Activated CD8-positive, alpha-beta memory T cell treated with anti-CD3 and anti-CD28 coated beads for 4 hours (primary cell): Measurements from ENCODE around the gene MOB3B.

Source experiments
- DNase-seq, 2 donors: peaks; one replicate each; pipeline ENCODE4 v3.0.0-alpha.2; 2020; ENCODE audit warnings: low read depth in 2 of 2

The MOB3B gene

DNA sequence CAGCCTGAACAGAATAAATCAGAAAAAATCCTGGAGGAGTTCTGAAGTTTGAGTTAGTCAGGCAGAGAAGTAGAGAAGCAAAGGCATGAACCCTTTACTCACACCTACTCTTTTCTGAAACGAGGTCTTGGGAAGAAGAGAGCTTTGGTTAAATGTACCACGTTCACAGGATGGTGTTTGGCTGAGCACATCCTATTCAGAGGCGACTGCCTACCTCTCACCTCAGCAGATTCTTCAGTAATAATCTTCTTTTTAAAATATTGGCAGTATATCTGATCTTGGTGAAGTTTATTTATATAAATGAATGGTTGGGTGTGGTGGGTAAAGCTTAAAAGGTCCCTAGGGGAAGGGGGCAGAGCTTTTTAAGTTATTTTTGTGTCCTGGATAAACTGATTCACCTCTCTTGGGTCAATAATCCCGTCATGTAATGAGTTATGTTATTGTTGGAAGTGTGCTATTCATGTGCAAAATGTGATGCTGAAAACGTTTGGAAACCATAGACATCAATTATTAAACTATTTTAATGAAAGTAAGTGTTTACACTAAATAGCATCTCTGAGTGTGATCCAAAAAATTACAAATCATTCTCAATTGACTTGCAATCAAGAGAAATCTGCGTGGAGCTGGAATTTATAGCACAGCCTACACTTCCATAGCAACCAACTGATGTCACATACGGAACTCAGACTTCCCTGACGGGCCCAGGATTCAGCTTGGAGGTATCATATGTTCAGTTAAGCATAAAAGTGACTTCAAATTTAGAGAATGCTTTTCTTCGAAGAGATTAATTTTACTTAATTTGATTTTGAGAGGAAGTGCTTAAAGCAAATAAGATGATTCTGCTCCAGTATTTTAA, 138.3 kb downstream of the MOB3B start:
- no peak for DNase-seq

DNA sequence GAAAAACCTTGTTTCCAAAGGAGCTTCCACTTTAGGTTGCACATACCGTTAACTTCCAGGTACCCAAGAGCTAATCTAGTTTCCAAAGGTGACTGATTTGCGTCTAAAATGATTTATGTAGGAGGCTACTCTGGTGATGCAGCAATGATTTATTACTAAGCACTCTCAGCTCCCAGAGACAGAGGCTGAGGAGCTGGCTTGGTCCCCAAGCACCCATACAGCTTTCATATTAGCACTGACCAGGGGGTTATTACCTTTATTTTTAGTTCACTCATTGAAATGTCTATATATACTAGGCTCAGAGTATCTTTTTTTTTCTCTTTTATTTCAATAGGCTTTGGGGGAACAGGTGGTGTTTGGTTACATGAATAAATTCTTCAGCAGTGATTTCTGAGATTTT, 141.5 kb downstream of the MOB3B start:
- DNase-seq, result no peak

DNA sequence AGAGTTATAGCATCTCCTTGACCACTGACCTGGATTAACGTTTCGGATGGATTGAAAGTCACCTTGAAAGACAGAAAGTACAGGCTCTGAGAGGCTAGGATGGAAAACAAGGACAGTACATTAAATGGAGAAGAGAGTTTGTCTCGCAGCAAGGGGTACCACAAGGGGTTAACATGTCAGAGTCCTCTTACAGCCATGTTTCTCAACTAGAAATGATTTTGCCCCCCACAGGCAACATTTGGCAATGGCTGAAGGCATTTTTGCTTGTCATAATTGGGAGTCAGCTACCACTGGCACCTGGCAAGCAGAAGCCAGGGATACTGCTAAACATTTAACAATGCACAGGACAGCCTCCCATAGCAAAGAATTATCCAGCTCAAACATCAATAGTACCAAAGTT, 141.9 kb downstream of the MOB3B start:
- no peak for DNase-seq

DNA sequence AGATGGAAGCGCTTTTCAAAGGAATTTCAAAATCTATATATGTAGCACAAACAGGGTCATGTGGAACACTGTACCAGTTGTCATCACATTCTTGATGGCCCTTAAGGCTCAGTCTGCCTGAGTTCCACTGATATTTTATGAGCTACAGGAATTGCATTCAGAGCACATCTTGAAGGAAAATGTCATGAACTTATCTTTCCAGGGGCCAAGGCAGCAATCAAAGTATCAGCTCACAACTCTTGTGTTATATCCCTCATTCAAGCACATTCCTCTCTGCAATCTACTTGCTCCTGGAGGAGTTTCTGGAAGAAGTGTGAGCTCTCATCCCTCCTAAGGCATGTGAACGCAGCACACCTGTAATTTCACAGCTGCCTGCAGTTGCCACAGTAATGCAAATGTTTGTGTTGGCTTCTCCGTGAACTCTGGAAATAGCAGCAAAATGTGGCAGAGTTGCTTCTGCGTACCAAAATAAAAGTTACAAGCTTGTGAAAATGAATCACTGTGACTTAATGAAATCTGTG, 143.0 kb downstream of the MOB3B start:
- DNase-seq, result no peak

DNA sequence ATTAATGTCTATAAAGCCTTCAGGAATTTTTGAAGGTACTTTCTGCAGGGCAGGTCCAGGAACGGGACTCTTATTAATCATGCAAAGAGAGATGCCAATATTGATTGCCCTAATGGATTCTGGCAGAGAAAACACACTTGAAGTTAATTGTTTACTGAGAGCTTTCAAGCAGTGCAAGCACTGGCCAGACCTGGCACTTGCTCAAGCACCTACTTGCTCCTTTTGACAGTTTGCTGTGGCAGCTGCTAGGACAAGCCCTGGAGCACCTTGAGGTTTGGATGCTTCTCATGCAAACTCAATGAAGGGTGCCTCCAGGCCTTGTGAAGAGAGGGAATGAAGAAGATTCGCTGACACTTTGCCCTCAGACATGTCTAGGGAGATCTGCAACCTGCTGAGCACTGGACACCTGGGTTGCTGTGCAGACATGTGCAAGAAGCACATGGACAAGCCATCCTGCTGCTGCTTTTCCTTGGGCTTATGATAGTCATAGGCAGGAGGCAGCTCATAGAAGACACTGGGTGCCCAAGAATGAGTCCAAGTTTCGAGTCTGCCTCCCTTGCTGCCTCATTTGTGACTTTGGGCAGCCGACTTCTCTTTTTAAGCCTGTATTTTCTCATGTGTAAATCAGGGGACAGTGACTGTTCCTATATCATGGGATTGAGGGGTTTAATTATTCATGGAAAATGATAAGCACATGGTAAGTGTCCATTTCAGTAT, 143.8 kb downstream of the MOB3B start:
- no peak for DNase-seq

DNA sequence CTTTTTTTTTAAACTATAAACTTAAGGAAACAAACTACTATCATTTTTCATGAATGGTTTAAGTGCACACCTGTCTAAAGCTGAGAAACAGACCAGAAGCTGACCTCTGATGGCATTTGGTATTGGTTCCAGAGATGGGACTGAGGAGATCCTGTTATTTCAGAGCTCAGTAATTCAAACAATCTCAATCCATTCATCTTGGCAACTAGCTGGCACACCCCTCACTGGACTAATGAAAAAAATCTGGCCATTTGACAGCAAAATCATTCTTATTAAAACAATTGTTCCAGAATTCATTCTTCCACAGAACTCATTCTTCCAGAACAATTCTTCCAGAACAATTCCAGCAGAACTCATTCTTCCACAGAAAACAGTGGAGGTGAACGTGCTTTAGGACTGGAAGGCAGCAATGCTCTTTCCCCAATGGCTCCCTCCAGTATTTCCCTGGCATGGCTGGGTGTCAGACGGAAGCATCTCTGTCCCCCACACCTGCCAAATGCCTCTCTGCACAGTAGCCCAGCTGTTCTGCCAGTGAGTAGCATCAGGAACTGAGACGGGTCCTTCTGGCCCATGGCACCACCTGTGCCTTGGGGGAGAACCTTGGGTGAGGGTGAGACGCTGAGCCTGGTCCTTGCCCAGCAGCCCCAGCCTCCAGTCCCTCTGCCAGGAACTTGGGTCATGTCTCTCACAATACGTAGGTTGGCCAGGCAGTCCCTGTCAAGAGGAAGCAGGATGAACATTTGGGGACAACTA, 145.2 kb downstream of the MOB3B start:
- no peak for DNase-seq

DNA sequence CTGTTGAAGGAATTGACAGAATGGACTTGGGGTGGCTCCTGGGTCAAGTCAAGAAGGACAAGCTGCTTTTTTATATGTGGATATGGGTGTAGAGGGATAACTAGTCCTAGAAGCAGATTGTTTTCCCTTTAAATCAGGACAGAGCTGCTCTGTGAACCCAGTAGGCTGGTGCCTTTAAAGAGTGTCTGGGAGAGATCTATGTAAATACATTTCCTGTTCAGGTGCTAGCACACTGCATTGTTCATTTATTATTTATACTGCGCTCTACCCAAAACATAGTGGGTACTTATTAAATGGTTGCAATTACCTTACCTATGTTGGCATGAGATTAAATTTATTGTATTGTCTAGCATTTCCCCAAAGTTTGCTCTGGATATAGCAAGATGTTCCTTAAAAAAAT, 146.1 kb downstream of the MOB3B start:
- no peak for DNase-seq

DNA sequence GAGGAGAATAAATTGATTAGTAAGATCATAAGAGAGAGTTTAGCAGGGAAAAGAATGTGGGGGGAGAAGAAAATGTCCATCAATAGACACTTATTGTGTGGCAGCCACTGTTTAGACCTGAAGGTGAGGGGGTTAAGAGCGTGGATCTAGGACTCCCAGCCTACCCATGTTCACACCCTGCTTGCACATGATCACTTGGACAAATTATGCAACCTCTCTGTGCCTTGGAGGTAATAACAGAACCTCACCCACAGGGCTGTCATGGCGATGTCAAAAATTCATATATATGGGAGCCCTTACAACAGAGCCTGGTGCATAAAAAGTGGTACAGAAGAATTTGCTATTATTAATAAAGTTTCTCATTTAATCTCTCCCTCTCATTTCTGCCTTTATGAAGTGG, 146.6 kb downstream of the MOB3B start:
- DNase-seq, result no peak

DNA sequence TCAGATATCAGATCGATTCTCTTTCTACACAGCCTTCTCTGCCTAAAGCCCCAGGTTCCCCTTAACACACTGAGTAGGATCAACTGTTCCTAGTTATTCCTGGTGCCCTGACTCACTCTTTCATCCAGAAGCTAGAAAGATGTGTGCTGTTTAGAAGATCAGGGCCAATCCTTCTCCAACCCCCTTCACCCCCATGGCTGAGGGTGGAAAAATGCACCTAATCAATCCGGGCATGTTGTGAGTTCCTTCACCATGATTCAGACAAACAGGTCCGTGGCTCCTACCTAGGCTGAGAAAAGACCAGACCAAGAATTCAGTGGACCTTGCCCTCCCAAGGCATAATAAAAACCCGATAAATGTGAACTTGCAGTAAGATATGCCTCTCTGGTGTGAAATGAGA, 147.3 kb downstream of the MOB3B start:
- DNase-seq, result no peak

DNA sequence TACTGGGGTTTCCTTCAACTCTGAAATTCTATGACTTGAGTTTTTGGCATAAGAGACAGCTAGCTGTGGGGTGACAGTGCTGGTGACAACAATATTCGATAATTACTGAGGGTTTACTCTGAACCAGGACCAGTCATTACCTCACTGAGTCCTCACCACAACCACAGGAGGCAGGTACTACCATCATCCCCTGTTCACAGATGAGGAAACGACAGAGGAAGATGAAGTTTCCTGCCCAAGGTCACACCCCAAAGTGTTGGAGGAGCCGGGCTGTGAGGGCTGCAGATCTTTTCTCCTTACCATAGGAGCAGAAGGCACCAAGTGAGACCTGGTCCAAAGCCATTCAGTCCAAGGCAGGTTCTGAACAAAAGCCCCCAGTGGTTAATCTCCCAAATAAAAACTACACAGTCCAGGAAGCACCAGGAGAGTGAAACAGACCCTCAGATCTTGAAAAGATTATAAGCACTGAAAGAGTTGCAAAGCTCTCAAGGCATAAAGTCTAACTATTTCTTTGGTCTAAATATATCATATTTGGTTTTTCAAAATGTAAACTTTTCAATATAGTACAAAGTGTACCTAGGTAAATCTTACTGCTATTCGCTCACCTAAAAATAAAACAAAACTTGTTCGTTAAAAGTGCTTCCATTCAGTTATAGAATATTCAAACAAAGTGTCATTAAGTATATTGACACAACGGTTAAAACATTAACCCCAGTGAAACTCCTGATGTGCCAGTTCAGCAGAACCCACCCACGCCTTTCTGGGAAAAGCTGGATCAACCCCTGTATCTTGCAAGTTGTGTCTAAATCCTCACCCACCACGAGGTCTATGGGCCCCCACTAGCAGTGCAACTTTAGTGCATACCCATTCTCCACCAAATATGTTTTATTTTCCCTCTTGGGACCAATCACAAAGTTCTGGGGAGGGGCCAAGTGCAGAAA, 150.0 kb downstream of the MOB3B start:
- DNase-seq, result no peak

DNA sequence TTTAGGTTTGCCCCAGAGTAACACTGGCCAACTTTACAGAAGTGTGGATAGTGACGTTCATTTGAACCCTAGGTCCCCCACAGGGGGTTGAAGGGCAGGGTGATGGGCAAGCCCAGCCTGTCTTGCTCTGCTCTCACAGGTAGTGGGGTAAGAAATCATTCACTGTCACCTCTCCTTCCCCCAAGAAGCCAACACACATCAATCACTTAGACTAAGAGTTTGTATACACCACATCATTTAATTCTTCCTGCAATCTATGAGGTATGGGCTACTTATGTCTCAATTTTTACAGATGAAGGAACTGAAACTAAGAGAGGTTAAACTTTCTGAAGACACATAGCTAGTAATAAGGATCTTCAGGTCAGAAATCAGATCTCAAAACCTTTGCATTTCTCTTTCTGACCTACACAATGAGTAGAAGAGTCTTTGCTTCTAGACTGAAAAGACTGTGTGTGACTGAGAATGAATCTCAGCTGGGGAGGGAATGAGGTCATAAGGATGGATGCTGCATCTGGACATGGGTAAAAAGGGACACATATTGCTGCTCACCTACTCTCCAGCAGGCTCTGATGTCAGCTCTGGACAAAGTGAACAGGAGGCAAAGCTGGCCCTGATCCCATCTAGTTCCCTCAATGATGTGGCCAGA, 151.7 kb downstream of the MOB3B start:
- DNase-seq, result no peak

DNA sequence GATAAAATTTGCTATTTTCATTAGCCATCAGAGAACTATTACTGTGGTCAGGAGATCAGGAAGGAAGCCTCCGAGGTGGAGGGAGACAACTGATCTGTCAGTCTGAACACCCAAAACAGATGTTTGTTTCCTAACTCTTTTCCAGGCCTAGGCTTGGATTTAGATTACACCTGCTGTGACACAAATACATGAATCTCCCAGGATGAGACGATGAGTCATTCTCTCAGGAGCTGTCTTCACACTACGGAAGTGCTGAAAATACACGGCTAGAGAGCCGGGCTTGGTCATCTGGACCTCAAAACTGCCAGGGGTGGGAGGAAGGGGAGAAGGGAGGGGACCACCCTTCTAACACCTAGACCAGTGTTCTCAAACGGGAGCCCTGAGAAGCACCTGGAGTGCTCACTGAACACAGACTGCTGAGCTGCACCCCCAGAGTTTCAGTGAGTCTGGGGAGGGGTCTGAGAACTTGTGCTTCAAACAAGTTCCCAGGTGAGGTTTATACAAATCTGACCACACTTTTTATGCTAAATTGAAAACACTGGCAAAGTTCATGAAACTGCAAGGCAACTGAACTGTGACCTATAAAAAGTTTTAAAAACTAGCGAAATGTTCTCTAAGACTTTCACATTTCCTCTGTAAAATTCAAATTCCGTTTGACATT, 152.3 kb downstream of the MOB3B start:
- DNase-seq, result no peak

DNA sequence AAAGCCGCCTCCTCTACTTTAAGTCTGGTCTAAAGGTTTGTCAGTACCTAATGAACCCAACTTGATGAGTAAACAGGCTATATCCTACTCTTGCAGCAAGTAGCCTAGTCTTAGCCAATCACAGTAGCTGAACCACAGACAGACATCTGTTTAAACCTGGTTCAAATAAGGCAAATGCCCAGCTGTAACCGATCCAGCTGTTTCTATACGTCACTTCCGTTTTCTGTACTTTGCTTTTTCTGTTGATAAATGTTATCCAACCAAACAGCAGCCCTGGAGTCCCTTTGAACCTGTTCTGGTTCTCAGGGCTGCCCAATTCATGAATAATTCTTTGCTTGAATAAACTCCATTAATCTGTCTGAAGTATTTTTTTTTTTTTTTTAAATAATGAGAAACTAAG, 155.8 kb downstream of the MOB3B start:
- no peak for DNase-seq

DNA sequence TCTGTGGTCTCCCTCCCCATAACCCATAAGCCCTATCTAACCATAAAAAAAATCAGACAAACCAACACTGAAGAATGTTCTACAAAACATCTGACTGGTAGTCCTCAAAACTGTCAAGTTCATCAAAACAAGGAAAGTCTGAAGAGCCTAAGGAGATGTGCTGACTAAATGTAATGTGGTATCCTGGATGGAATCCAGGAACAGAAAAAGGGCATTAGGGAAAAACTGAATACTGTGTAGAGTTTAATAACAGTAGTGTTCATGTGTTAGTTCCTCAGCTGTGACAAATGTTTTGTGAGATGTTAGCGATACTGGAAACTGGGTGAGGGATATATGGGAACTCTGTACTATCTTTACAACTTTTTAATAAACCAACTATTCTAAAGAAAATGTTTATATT, 157.0 kb downstream of the MOB3B start:
- no peak for DNase-seq

DNA sequence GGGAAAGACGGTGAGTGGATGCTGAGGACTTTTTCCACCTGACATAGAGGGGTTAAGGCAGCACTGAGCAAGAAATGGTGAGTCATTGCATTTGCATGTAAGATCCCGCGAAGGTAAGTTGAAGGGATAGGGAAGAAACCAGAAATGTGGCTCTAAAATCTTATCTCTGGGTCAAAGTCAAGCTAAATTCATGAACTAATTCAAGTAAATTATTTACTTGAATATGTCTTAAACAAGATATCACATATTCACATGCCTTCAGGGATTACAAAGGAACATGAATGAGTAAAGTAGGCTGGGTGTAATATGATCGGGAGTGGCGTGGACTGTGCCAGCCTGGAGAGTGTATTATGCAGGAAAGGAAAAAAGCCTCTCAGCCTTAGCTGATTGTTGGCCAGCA, 158.2 kb downstream of the MOB3B start:
- no peak for DNase-seq

DNA sequence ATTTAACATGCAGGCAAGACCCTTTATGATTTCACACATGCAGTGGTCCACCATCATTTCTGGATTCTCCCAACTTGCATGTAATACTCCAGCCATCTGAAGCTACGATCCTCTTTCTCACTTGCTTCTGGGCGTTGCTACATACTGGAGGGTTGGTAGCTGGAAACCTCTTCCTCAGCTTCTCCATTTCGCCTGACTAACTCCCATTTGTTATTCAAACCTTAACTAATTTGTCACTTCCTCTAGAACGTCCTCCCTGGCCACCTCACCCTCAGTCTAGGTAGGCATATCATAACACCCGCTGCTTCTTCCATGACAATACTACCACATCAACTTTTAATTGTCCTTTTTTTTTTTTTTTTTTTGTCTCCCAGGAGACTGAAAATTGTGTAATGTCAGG, 160.0 kb downstream of the MOB3B start:
- DNase-seq, result no peak

DNA sequence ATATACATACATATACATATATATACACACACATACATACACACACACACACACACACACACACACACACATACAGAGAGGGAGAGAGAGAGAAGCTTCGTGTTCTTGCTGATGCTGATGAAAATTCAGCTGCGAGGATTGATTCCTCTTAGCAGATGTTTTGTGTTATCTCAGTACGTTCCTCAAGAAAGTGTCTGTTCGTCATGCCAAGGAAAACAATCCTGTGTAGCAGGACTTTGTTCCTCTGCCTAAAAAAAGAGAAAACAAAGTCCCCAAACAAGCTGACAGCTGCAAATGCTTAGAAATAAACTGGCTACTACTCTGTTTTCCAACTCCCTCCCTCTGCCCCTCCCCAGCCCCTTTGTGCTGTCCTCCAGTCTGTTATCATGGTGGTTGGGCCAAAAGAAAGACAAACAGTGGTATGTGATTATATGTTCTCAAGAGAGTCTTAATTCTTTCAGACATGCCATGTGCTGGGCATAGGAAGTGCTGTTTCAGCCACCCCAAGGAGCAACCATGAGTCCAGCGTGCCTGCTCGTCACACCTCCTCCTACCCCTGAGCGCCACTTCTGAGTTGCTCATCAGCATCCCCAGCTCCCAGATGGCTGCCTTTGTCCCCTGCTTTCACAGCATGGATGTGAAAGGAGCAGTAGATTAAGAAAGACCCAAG, 161.2 kb downstream of the MOB3B start:
- no peak for DNase-seq

DNA sequence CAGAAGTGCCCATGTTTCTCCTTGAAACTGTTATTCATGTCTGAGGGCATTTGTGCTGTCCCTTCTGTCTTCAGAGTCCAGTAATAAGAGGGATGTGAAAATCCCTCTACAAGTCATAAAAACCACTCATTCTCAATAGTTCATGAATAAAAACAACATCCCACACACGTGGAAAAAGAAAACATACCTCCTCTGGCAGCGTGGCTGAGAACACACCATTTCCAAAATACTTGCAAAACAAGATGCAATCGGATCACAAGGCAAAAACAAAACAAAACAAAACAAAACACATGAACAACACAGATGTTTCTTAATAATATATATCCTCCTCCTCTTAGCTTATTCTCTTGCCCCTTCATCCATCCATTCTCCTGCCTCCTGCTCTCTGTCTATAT, 161.7 kb downstream of the MOB3B start:
- no peak for DNase-seq

DNA sequence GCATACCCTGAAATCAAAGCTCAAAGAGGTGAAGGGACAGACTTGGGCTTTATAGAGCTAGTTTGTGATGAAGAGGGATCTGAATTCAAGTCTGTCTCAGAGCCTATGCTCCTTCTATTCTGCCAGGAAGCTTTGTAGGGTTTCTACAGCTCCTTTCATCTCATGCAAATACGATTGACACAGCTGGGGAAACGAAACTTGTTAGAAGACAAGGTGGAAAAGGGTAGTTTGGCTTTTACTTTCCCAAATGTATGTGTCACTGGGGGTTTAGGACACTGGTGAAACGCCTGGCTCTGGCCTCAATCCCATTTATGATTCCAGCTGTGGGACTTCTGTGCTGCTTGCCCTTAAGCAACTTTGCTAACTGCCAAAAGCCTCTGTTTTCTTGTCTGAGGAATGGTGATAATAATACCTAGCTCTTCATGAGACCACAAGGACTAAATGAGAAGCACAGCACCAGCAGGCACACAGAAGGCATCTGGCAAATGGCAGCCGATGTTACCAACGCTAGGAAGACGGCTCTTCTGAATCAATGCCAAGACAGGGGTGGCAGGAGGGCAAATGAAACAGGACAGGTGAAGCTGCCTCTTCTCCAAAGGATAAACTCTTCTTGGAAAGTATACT, 162.3 kb downstream of the MOB3B start:
- no peak for DNase-seq
